ENCODE data around the gene CHRNE. TPM values are rescaled to one million over a fixed set of nuclear protein-coding genes. Genes with fewer than 3 reads are reported as not detected.
"Not testable (repeated sequence)": the region's sequence is repeated elsewhere in the genome, so short reads cannot be mapped to it uniquely, and the experiment has no call there.

CHRNE gene
- polyA plus RNA-seq, 5 donors, result 0.59 to 1.2 (median 0.94) TPM

GRCh38 chr17:4887581-4887980 lies 15.3 kb downstream of the CHRNE start:
- no peak for DNase-seq

GRCh38 chr17:4886830-4887229 lies 16.1 kb downstream of the CHRNE start:
- DNase-seq, result no peak

- no peak for DNase-seq
These were observed 18.4 kb downstream of the CHRNE start for GRCh38 chr17:4884489-4884888.

- no peak for DNase-seq
These were observed 20.9 kb downstream of the CHRNE start for GRCh38 chr17:4881761-4882555.

GRCh38 chr17:4880857-4881256 lies 22.0 kb downstream of the CHRNE start:
- DNase-seq, result no peak

GRCh38 chr17:4879601-4880000 lies 23.3 kb downstream of the CHRNE start:
- no peak for DNase-seq

- no peak for DNase-seq
These were observed 25.8 kb downstream of the CHRNE start for GRCh38 chr17:4877089-4877488.

- no peak for DNase-seq
These were observed 30.1 kb downstream of the CHRNE start for GRCh38 chr17:4872786-4873185.

GRCh38 chr17:4870855-4871254 lies 32.0 kb downstream of the CHRNE start:
- DNase-seq, result no peak

- not testable (repeated sequence) for DNase-seq
These were observed 33.6 kb downstream of the CHRNE start for GRCh38 chr17:4869058-4869998.

GRCh38 chr17:4867535-4867934 lies 35.4 kb downstream of the CHRNE start:
- DNase-seq, result not testable (repeated sequence)

- no peak for DNase-seq
These were observed 39.6 kb downstream of the CHRNE start for GRCh38 chr17:4863321-4863720.

- no peak for DNase-seq
These were observed 40.2 kb downstream of the CHRNE start for GRCh38 chr17:4862720-4863119.

GRCh38 chr17:4861052-4861451 lies 41.8 kb downstream of the CHRNE start:
- no peak for DNase-seq

- DNase-seq, result no peak
These were observed 42.2 kb downstream of the CHRNE start for GRCh38 chr17:4860651-4861050.

GRCh38 chr17:4859816-4860625 lies 42.9 kb downstream of the CHRNE start:
- no peak for DNase-seq

- DNase-seq, result no peak
These were observed 44.0 kb downstream of the CHRNE start for GRCh38 chr17:4858882-4859260.

- DNase-seq, result no peak
These were observed 44.6 kb downstream of the CHRNE start for GRCh38 chr17:4858068-4858881.

- not testable (repeated sequence) for DNase-seq
These were observed 45.6 kb downstream of the CHRNE start for GRCh38 chr17:4857347-4857746.

GRCh38 chr17:4856937-4857314 lies 46.0 kb downstream of the CHRNE start:
- DNase-seq, result no peak
